Skin of body (tissue), 3 donors: ENCODE measurements around the gene WHRN. TPM values are rescaled to one million over a fixed set of nuclear protein-coding genes. Genes with fewer than 3 reads are reported as not detected.

Experiments used
- DNase-seq: peaks from one replicate; lab custom pipeline; 2025; lab: John Stamatoyannopoulos, UW
- small RNA-seq: library from RNA; depleted of rRNA; stranded (forward); fragments of <200 nt; gene quantifications from one replicate; pipeline ENCODE3, GENCODE V24; 2014; ENCODE audit warnings: low replicate concordance
- total RNA-seq: library from RNA; depleted of rRNA; stranded (reverse); fragments of >200 nt; gene quantifications from one replicate; pipeline ENCODE4 v1.2.3, GENCODE V29; 2014

WHRN gene
- total RNA-seq, 1 donor from 2014 or later, result 2.0 TPM

DNA sequence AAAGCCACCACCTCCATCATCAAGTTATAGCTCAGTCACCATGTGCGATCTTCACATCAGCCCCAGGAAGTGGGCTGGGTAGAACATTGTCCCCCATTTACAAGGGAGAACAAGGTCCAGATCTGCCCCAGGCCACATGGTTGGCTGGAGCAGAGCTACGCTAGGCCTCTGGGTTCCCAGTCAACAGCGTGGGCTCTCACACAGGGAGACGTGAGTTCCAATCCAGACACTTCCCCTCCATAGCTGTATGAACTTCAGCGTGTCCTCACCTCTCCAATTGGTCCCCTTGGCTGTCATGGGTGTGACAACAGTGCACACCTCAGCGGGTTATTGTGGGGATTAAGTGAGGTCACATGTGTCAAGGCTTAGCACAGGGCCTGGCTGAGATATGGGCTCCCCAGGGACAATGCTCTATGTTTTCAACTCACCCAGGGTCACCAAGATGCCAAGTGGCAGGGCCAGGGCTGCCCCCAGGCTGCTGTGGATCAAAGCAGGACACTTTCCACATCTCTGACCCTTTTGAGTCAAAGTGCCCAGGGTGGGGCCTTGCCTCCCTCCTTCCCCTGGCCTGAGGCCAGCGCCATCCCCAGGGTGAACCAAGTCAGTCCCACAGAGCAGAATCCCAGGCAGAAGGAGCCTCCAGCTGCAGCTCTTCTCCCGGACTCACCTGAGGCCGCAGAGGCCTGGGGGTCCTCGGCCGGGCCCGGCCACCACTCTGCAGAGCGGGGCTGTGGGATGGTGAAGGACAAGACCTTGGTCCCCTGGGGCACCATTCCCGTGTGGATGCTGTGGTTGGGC is 137.3 kb downstream of the WHRN start:
- DNase-seq, result no peak

DNA sequence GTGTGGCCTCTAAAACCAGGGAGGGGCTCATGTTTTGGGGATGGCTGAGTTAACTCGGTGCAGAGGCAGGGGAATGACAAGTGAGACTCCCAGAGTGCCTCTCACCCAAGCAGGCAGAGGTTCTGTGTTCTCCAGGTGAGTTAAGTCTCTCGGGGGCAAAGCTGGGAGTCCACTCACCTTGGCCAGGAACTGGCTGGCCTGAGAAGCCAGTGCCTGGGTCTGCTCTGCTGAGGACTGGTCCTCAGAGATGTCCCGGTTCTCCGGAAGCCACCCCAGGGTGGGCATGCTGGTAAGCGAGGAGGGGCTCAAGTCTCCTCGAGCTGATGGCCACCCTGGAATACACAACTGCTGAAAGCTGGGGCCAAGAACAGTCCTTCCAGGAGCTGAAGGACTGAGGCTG is 137.9 kb downstream of the WHRN start:
- DNase-seq, result no peak

DNA sequence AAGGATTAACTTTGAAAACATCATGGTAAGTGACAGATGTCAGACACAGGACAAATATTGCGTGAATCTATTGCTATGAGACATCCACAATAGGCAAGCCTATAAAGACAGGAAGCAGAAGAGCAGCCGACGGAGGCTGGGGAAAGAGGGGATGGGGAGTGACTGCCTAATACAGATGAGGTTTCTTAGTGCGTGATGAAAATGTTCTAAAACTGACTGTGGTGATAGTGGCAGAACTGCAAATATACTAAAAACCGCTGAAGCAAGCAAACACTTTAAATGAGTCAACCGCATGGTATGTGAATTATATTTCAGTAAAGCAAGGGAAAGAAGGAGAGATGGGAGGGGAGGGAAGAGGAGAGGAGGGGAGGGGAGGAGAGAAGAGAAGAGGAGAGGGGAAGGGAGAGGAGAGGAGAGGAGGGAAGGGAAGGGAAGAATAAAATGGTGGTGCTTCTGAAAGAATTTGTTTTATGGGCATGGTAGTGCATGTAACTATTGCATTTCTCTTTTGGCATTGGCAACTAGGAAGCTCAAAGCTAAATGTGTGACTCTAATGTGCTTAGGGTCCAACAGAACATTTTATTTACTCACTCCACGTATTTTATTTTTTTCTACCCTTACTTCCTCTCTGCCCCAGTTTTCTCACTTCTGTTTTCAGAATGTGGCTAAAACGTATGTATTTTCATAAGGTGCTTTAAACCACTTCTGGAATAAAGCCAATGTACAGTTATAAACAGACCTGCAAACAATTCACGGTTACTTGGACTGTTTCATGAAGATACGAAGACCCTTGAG is 138.7 kb downstream of the WHRN start:
- peak; percentile 61 for DNase-seq

- DNase-seq, result no peak
Observed at GRCh38 chr9:114365194-114365593, 140.1 kb downstream of the WHRN start.

GRCh38 chr9:114364134-114365041 is 140.9 kb downstream of the WHRN start:
- DNase-seq, result no peak

DNA sequence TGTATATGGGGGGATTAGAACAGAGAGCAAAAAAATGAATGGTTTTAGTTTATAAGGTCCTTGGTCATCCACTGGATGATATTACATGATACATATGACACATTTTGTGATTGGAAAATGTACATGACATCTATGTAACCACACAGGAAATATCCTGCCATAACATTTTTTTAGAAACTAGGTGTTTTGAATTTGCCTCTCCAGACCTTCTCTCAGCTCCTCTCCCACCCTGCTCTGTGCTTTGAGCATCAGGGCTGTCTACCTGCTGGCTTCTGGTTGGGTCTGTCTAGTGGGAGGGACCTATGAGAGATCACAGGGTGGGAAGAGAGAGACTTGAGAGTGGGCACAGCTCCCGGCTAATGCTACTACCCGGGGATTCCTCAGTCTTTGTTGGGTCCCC is 141.8 kb downstream of the WHRN start:
- DNase-seq, result no peak

- no peak for DNase-seq
Observed at GRCh38 chr9:114362394-114362793, 142.9 kb downstream of the WHRN start.

GRCh38 chr9:114361542-114361941 is 143.7 kb downstream of the WHRN start:
- no peak for DNase-seq

DNA sequence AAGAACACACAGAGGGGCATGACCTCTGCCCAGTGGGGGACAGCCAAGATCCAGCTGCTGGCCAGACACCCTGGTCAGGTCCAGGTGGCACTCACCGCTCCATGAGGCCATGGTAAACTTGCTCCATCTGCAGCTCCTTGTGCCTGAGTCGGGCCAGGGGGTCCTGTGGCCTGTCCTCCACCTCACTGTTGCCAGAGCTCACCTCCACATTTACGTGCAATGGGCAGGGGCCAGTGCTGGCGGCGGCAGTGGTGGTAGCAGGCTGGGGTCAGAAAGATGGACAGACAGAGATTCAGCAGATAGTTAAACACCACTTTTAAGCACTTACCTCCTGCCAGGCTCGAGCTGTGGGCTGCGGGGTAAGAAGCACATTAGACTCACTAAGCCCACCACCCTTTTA is 145.5 kb downstream of the WHRN start:
- DNase-seq, result no peak

DNA sequence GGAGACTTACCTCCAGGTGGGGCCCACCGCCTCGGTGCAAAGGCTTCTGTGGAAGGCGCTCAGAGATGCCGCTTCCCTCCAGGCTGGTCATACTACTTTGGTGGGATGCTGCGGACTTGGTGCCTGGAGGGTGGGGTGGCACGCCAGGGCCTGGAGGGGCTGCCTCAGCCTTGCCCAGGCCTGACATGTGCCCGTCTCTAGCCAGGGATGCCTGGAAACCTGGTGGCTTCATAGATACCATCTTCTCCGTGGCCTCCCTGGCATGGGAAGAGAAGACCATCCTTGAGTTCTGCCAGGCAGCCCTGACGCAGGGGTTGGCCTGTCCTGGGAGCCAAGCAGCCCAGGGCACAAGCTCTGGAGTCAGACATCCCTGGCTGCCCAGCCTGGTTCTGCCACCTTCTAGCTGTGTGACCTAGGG is 147.4 kb downstream of the WHRN start:
- no peak for DNase-seq

DNA sequence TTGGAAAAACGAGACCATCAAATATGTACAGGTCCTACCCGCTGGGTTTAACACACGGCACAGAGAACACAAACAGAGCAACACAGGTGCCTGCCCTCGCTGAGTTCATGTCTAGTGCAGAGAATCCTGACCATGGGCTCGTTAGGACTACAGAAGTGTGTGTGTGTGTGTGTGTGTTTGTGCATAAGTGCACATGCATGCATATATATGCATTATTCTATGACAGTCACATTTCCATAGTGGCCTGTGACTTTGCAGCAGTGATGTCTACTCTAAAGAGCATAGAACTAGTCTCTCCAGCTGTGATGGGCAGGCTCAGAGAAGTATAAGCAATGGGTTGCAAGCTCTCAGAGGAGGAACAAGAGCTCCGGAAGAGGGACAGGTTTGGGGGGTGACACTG is 147.9 kb downstream of the WHRN start:
- no peak for DNase-seq

DNA sequence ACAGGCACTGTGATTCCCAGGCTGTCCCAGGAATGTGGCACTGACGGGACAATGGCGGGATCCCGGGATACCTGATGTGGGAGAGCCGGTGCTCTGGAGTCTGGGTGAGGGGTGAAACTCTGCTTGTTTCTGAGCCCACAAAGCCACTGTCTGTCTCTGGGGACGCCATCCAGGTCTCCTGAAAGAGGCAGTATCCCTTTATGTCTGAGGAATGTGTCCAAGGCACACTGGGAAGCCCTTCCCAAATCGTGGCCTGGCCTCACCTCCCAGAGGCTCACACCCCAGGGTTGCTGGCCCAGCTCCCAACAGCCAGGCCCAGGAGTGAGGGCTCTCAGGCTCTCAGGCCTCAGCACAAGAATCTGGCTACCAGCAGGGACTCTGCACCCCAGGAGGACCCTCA is 148.5 kb downstream of the WHRN start:
- no peak for DNase-seq

DNA sequence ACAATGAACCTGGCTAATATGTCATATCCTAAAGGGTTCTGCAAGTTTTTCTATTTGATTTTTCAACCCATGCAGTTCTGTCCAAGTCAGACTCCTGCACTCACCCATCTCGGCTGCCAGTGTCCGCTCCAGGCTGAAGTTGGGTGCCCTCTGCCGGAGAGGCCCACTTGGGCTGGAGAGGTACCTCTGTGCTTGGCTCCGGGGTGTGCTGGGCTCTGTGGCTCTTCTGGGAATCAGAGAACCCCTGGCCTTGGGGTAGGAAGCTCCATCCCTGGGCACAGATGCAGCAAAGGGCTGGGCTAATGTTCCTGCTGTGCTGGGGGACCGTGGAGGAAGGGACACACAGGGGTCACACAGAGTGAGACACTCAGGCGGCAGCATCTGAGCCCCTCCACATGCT is 149.5 kb downstream of the WHRN start:
- no peak for DNase-seq

Small RNA genes within 50 kb of the gene (small RNA-seq; reads per million reads assigned to genes)
- not detected for gene AL138895.2

Other genes starting within 250 kb of the WHRN start
- 4.8 TPM for gene ORM1, start 182.4 kb downstream of the WHRN start, total RNA-seq
- 0.79 TPM for gene ORM2, start 175.6 kb downstream of the WHRN start, total RNA-seq
- gene AKNA, start 117.5 kb downstream of the WHRN start, total RNA-seq, result 12.8 TPM
- gene ATP6V1G1, start 82.3 kb upstream of the WHRN start, total RNA-seq, result 129 TPM
- gene TMEM268, start 105.8 kb upstream of the WHRN start, total RNA-seq, result 6.1 TPM
- not detected for gene TEX53, start 152.3 kb upstream of the WHRN start, total RNA-seq
- gene TEX48, start 176.7 kb upstream of the WHRN start, total RNA-seq, result not detected